Gastrocnemius medialis (tissue), 4 donors: ENCODE data around the gene NOVA1. TPM values are rescaled to one million over a fixed set of nuclear protein-coding genes. Genes with fewer than 3 reads are reported as not detected.

Source experiments
- ATAC-seq, 2 donors: fragments of 150-250 bp; one replicate each; pipeline ENCODE4 v1.9.1; 2016
- DNase-seq, 2 donors: peaks; one replicate each; pipeline ENCODE4 v3.0.0-alpha.2; 2019
- H3K27ac ChIP-seq, 4 donors: fragments of 200-600 bp; sonication (generic); 1 replicate in 1 of 4; 2 replicates in 3 of 4; pipeline ENCODE4 v1.5.1; 2016 to 2018; ENCODE audit warnings: mild to moderate bottlenecking in 2 of 4, moderate library complexity in 1 of 4
- H3K27me3 ChIP-seq, 3 donors: fragments of 200-600 bp; sonication (generic) in 2 of 3; 1 replicate in 1 of 3; 2 replicates in 2 of 3; pipeline versions ENCODE4 v1.5.1 to v1.6.0; 2016 to 2019; ENCODE audit warnings: mild to moderate bottlenecking in 1 of 3, moderate library complexity in 1 of 3
- H3K36me3 ChIP-seq, 2 donors: fragments of 200-600 bp; sonication (generic) in 1 of 2; one replicate each; pipeline ENCODE4 v1.5.1; 2017 to 2018
- H3K4me1 ChIP-seq, 2 donors: fragments of 200-600 bp; sonication (generic) in 1 of 2; one replicate each; pipeline ENCODE4 v1.5.1; 2016 to 2017; ENCODE audit warnings: mild to moderate bottlenecking in 2 of 2
- H3K4me3 ChIP-seq, 4 donors: fragments of 200-600 bp; sonication (generic) in 3 of 4; 1 replicate in 1 of 4; 2 replicates in 3 of 4; pipeline ENCODE4 v1.5.1; 2016 to 2019; ENCODE audit warnings: mild to moderate bottlenecking in 2 of 4
- H3K9me3 ChIP-seq, 3 donors: fragments of 200-600 bp; sonication (generic) in 2 of 3; 1 replicate in 1 of 3; 2 replicates in 2 of 3; pipeline ENCODE4 v1.5.1; 2016 to 2019
- POLR2A ChIP-seq, 2 donors: fragments of 450-650 bp; IDR thresholded peaks; one replicate each; pipeline ENCODE4 v1.6.1; 2017; ENCODE audit warnings: antibody characterized with exemption in 2 of 2, mild to moderate bottlenecking in 2 of 2, moderate library complexity in 2 of 2
- in situ Hi-C, 4 donors: fragments of 200-750 bp; cut with MboI; loops; one replicate each; pipeline versions ENCODE4 v1.15.0 to v1.8.0; 2017; ENCODE audit warnings: low sequenced_read_pairs in 4 of 4
- intact Hi-C: fragments of 100-400 bp; cut with DNase I; formaldehyde crosslinking; loops from one replicate; pipeline ENCODE4 v1.15.1; 2023; ENCODE audit warnings: low total_unique reads
- total RNA-seq, 4 donors: library from RNA; depleted of rRNA; stranded (reverse); fragments of >200 nt; gene quantifications; one replicate each; pipeline versions ENCODE4 v1.1.0 to v1.2.3, GENCODE V29; 2016
- TF ChIP-seq, protein P1 (sequence below), 5 experiments: fragments of 450-650 bp in 3 of 5; fragments of 200-600 bp in 2 of 5; sonication (generic) in 2 of 5; IDR thresholded peaks in 4 of 5; conservative IDR thresholded peaks in 1 of 5; 1 replicate in 4 of 5; 2 replicates in 1 of 5; pipeline ENCODE4 v1.5.1; 2016 to 2019; ENCODE audit warnings: antibody characterized with exemption in 5 of 5, mild to moderate bottlenecking in 3 of 5, moderate library complexity in 3 of 5

The NOVA1 gene
- total RNA-seq, 4 donors from 2014 or later, result 2.7 to 10.2 (median 4.6) TPM

- Histone ChIP-seq H3K36me3 (no peaks in the 10 kb centered on the region), H3K27me3 (no peaks in the 10 kb centered on the region), H3K4me3 (no peak overlapping the region), H3K4me1 (no peaks in the 10 kb centered on the region), H3K27ac (no peak overlapping the region), H3K9me3 (no peaks in the 10 kb centered on the region)
- no peak for ATAC-seq
- no peak for DNase-seq
- intact Hi-C loops (no loop called here), in situ Hi-C loops (no loop called here)
- no peak for TF ChIP-seq POLR2A (IDR thresholded peaks at IDR 0.05)
- TF ChIP-seq, protein P1, sequence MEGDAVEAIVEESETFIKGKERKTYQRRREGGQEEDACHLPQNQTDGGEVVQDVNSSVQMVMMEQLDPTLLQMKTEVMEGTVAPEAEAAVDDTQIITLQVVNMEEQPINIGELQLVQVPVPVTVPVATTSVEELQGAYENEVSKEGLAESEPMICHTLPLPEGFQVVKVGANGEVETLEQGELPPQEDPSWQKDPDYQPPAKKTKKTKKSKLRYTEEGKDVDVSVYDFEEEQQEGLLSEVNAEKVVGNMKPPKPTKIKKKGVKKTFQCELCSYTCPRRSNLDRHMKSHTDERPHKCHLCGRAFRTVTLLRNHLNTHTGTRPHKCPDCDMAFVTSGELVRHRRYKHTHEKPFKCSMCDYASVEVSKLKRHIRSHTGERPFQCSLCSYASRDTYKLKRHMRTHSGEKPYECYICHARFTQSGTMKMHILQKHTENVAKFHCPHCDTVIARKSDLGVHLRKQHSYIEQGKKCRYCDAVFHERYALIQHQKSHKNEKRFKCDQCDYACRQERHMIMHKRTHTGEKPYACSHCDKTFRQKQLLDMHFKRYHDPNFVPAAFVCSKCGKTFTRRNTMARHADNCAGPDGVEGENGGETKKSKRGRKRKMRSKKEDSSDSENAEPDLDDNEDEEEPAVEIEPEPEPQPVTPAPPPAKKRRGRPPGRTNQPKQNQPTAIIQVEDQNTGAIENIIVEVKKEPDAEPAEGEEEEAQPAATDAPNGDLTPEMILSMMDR (IDR thresholded peaks at IDR 0.05 in 4 of 5, conservative IDR thresholded peaks at IDR 0.05 in 1 of 5), result no peak
These were observed 24.2 kb upstream of the NOVA1 start for GRCh38 chr14:26621807-26622560.

- Histone ChIP-seq H3K36me3 (no peaks in the 10 kb centered on the region), H3K27me3 (no peaks in the 10 kb centered on the region), H3K27ac (no peak overlapping the region), H3K4me1 (no peaks in the 10 kb centered on the region), H3K4me3 (no peak overlapping the region), H3K9me3 (no peaks in the 10 kb centered on the region)
- no peak for TF ChIP-seq POLR2A (IDR thresholded peaks at IDR 0.05)
- TF ChIP-seq, protein P1 (IDR thresholded peaks at IDR 0.05 in 4 of 5, conservative IDR thresholded peaks at IDR 0.05 in 1 of 5), result no peak
- intact Hi-C loops, result no loop called here
- ATAC-seq (no peak), DNase-seq (no peak)
- in situ Hi-C loops, result no loop called here
These were observed 23.5 kb upstream of the NOVA1 start for GRCh38 chr14:26621364-26621763.

- no peak for DNase-seq
- in situ Hi-C loops (no loop called here), intact Hi-C loops (no loop called here)
- no peak for ATAC-seq
- no peak for TF ChIP-seq POLR2A (IDR thresholded peaks at IDR 0.05)
- TF ChIP-seq, protein P1 (IDR thresholded peaks at IDR 0.05 in 4 of 5, conservative IDR thresholded peaks at IDR 0.05 in 1 of 5), result no peak
- no peaks in the 10 kb centered on the region for H3K36me3 ChIP-seq
- H3K4me3 ChIP-seq, result no peak overlapping the region
- no peaks in the 10 kb centered on the region for H3K27me3 ChIP-seq
- no peaks in the 10 kb centered on the region for H3K9me3 ChIP-seq
- H3K4me1 ChIP-seq, result no peaks in the 10 kb centered on the region
- no peak overlapping the region for H3K27ac ChIP-seq
These were observed 13.4 kb upstream of the NOVA1 start for GRCh38 chr14:26611259-26611658.

- TF ChIP-seq, protein P1 (IDR thresholded peaks at IDR 0.05 in 4 of 5, conservative IDR thresholded peaks at IDR 0.05 in 1 of 5), result no peak
- TF ChIP-seq POLR2A (IDR thresholded peaks at IDR 0.05), result no peak
- DNase-seq, result no peak
- Histone ChIP-seq H3K4me1 (no peaks in the 10 kb centered on the region), H3K9me3 (no peaks in the 10 kb centered on the region), H3K27ac (no peak overlapping the region), H3K36me3 (no peaks in the 10 kb centered on the region), H3K27me3 (no peaks in the 10 kb centered on the region), H3K4me3 (no peak overlapping the region)
- intact Hi-C loops, result no loop called here
- ATAC-seq, result no peak
- in situ Hi-C loops, result no loop called here
These were observed 9.0 kb upstream of the NOVA1 start for GRCh38 chr14:26606729-26607312.
